HepG2 (cell line): ENCODE data around the gene CTRB2. TPM values are rescaled to one million over a fixed set of nuclear protein-coding genes. Genes with fewer than 3 reads are reported as not detected.

Source experiments
- ATM ChIP-seq: fragments of 450-650 bp; IDR thresholded peaks from 2 replicates; pipeline ENCODE4 v1.7.1; 2017; ENCODE audit warnings: mild to moderate bottlenecking, borderline replicate concordance
- GLMP ChIP-seq: sonication (generic); formaldehyde crosslinking; IDR thresholded peaks from 2 replicates; pipeline ENCODE4 v1.9.0; 2021; ENCODE audit warnings: missing genetic modification reagents, mild to moderate bottlenecking, borderline replicate concordance
- KIAA2018 ChIP-seq: sonication (generic); formaldehyde crosslinking; IDR thresholded peaks from 2 replicates; pipeline ENCODE4 v1.5.0; 2020; ENCODE audit warnings: mild to moderate bottlenecking, missing genetic modification reagents, borderline replicate concordance
- PCBP2 ChIP-seq: fragments of 200-400 bp; formaldehyde crosslinking; optimal IDR thresholded peaks from 2 replicates; pipeline ENCODE3; 2018; ENCODE audit warnings: low read length, low read depth; ENCODE audit not compliant: poor library complexity, severe bottlenecking
- SYNCRIP ChIP-seq: fragments of 200-400 bp; formaldehyde crosslinking; IDR thresholded peaks from 2 replicates; pipeline ENCODE4 v1.6.1; 2018; ENCODE audit warnings: mild to moderate bottlenecking, low read depth, low read length; ENCODE audit not compliant: insufficient read depth
- ZNF281 ChIP-seq: sonication (generic); formaldehyde crosslinking; IDR thresholded peaks from 2 replicates; pipeline ENCODE4 v1.4.0; 2020; ENCODE audit warnings: missing genetic modification reagents, borderline replicate concordance
- ZNF770 ChIP-seq: sonication (generic); formaldehyde crosslinking; IDR thresholded peaks from 2 replicates; pipeline ENCODE4 v1.5.0; 2020; ENCODE audit warnings: mild to moderate bottlenecking, missing genetic modification reagents
- polyA plus RNA-seq, 8 experiments: library from polyadenylated mRNA; depleted of rRNA in 3 of 8; stranded (reverse) in 7 of 8; unstranded in 1 of 8; fragments of >200 nt; fragmentation: Illumina TruSeq in 4 of 8; extraction: Trizol in 4 of 8; gene quantifications; 2 replicates each; pipeline versions ENCODE4 v1.2.1 to v1.2.3, GENCODE V29; 2011 to 2016; ENCODE audit warnings: low read depth in 4 of 8, missing spikeins in 1 of 8, mixed read lengths in 1 of 8; ENCODE audit not compliant: insufficient read depth in 1 of 8
- total RNA-seq, 5 experiments: library from RNA; depleted of rRNA; stranded (reverse); fragments of >200 nt; fragmentation: Illumina TruSeq; extraction: Trizol; gene quantifications; 2 replicates each; pipeline ENCODE4 v1.2.3, GENCODE V29; 2016; ENCODE audit warnings: low read depth in 1 of 5

CTRB2 gene
- total and polyA plus RNA-seq, 2 of the 13 experiments (the other 11 are each of a cell fraction or from before 2014, with no cell fraction given) = 0.13 TPM; not detected in 1

- TF ChIP-seq KIAA2018 (no peak), ZNF281 (CRISPR knock-in tag) (peak; percentile 91), ATM (no peak), SYNCRIP (no peak), GLMP (CRISPR knock-in tag) (no peak), PCBP2 (no peak), ZNF770 (CRISPR knock-in tag) (peak; percentile 95)
Measured at GRCh38 chr16:75244844-75245758, 38.1 kb upstream of the CTRB2 start (continued).
